Neural progenitor cell (in vitro differentiated cells): ENCODE data around the gene FAM174C.

ENCODE experiments used
- CTCF ChIP-seq: fragments of 200-600 bp; sonication (generic); IDR thresholded peaks from 2 replicates; pipeline ENCODE4 v1.5.1; 2017; ENCODE audit warnings: antibody characterized with exemption, mild to moderate bottlenecking
- EZH2 ChIP-seq: fragments of 200-600 bp; sonication (generic); IDR thresholded peaks from 2 replicates; pipeline ENCODE4 v1.6.1; 2017; ENCODE audit warnings: antibody characterized with exemption, mild to moderate bottlenecking, moderate library complexity
- EZH2phosphoT487 ChIP-seq: fragments of 200-600 bp; sonication (generic); IDR thresholded peaks from 2 replicates; pipeline ENCODE4 v1.6.1; 2017; ENCODE audit warnings: antibody characterized with exemption

DNA sequence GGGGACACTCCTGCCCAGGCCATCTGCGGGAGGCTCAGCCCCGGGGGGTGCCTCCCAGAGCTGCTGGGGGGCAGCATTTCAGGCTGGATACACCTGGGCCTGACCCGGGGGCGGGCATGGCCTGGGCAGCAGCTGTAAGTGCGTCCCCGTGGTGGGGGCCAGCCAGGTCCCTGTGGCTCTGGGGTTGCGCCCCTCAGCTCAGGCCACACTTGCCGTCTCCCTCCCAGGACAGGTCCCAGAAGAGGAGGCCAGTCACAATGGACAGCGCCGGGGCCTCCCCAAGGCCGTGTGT, 49.2 kb upstream of the FAM174C start:
- TF ChIP-seq CTCF (no peak), EZH2 (no peak), EZH2phosphoT487 (no peak)
